Stimulated activated CD4-positive, alpha-beta T cell treated with anti-CD3 and anti-CD28 coated beads, Interleukin-1b, Interleukin-23, amount 100 ng/mL, for 48 hours (primary cell): Measurements from ENCODE around the gene MED31.
"Not testable (repeated sequence)": the region's sequence is repeated elsewhere in the genome, so short reads cannot be mapped to it uniquely, and the experiment has no call there.

ENCODE experiments used
- DNase-seq: peaks from one replicate; pipeline ENCODE4 v3.0.0-alpha.2; 2020

The MED31 gene

DNA sequence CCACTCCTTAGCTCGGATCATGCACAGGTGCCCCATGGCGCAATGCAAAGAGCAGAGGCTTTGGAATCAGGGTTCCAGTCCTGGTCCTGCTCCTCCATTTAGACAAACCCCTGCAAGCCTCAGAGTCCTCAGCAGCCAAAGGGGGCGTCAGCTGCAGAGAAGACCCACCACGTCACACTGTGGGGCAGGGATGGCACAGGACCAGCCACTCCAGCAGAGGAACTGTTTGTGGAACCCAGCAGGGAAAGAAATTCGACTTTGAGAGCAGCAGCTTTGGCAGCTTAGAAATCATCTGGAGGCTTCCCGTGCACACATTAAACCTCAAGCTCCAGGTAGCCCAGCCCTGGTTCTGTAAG lies 25.4 kb upstream of the MED31 start:
- DNase-seq = no peak

- DNase-seq = no peak
Observed at GRCh38 chr17:6675201-6675825, 23.9 kb upstream of the MED31 start.

- DNase-seq = no peak
Observed at GRCh38 chr17:6674586-6674985, 23.2 kb upstream of the MED31 start.

GRCh38 chr17:6671431-6671830 lies 20.0 kb upstream of the MED31 start:
- no peak for DNase-seq

DNA sequence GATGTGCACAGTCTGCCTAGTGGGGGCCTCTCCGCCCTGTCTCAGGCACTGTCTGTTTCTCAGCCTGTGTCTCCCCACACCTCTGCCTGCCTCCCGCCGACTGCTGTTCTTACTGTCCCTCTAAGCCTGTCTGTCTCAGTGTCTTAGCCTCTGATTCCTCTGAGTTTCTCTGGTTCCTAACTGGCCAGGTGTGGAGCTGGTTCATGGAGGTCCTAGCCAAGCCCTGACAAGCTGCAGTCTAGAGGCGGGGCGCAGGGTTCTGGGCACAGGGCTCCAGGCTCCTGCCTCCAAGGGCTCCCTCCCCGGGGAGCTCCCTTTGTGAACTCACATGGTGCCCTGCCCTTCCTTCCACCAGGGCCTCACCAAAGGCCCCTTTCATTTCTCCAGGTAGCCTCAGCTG lies 19.6 kb upstream of the MED31 start:
- no peak for DNase-seq

GRCh38 chr17:6670571-6670970 lies 19.2 kb upstream of the MED31 start:
- DNase-seq = no peak

GRCh38 chr17:6669479-6670212 lies 18.2 kb upstream of the MED31 start:
- no peak for DNase-seq

- DNase-seq = no peak
Observed at GRCh38 chr17:6668727-6669425, 17.5 kb upstream of the MED31 start.

DNA sequence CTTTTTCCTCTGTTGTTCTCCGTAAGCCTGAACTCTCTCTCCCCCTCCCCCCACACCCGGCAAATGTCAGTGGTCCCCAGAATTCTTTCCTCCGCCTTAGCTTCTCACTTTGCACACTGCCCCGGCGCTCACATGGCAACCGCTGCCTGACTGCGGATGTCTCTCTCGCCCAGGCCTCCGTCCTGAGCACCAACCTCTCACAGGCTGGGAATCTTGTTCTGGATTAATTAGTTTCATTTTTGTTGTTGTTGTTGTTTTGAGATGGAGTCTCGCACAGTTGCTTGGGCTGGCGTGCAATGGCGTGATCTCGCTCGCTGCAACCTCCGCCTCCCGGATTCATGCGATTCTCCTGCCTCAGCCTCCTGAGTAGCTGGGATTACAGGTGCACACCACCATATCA lies 16.8 kb upstream of the MED31 start:
- no peak for DNase-seq

GRCh38 chr17:6667516-6667915 lies 16.1 kb upstream of the MED31 start:
- DNase-seq = no peak

GRCh38 chr17:6666557-6666956 lies 15.2 kb upstream of the MED31 start:
- no peak for DNase-seq

- peak; percentile 40 for DNase-seq
Observed at GRCh38 chr17:6666077-6666521, 14.7 kb upstream of the MED31 start.

DNA sequence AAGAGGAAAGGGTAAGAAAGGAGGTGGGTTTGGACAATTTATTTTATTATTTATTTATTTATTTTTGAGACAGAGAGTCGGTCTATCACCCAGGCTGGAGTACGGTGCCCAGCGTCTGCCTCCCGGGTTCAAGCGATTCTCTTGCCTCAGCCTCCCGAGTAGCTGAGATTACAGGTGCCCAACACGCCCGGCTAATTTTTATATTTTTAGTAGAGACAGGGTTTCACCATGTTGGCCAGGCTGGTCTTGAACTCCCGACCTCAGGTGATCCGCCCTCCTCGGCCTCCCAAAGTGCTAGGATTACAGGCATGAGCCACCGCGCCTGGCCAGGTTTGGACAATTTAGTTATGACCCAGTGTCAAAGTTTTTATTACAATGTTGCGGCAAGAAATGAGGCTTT lies 11.8 kb upstream of the MED31 start:
- not testable (repeated sequence) for DNase-seq

DNA sequence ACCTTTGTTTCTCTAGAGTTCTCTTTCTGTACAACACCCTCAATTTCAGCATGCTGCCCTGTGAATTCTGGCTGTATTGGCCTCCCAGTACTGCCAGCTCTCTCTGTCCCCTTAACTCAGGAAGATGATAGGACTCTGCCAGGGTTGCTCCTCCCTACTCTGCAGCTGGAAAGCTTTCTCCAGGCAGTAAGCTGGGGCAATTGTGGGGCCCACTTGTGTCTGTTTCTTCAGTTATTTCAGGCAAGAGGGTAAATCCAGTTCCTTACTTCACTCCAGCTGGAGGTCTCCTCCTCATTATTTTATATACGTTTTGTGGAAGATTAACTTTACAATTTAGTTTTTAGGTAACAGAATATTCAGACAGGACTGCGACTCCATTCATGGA lies 10.1 kb upstream of the MED31 start:
- no peak for DNase-seq

DNA sequence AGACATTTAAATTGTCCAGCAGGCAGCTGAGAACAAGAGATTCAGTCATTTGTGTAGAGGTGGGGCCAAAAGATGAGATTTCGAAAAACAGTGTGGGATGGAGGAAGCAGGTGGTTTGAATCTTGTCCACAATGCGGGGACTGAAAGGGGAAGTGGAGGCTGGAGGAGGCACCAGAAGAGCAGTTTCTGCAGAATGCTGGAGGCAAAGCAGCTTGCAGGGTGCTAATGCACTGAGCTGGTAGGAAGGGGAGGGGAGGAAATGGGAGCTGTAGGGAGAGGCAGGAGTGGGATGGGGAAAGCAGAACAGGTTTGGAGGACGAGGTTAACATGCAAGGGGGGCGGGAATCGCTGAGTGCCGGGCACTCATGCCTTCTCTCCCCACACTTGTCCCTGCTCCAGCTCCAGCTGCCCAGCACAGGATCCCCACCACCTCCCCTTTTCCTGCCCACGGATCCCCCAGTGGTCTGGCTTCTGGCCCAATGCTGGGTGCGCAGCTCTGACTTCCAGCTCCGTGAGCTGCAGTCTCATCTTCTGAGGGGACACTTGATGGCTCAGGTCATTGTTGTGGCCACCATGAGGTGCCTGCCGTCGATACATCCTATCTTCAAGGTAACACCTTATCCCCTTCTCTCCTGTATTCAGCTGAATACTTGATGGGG lies 9.5 kb upstream of the MED31 start:
- no peak for DNase-seq

- no peak for DNase-seq
Observed at GRCh38 chr17:6660101-6660500, 8.7 kb upstream of the MED31 start.

DNA sequence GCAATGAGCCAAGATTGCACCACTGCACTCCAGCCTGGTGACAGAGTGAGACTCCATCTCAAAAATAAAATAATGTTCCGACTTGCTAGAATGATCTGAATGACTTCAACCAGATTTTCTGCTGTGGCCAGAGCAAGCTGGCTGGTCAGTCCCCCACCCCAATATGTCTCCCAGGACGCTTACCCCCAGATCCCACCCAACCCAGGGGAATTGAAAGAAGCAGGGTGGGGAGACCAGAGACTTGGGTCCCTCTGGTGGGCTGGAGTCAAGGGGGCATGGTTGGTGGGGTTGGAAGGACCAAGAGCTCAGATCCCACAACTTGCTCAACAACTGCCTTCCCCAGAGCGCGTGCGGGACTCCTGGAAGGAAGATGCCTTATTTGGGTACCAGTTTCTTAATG lies 7.0 kb upstream of the MED31 start:
- not testable (repeated sequence) for DNase-seq

- DNase-seq = no peak
Observed at GRCh38 chr17:6657633-6658287, 6.4 kb upstream of the MED31 start.

DNA sequence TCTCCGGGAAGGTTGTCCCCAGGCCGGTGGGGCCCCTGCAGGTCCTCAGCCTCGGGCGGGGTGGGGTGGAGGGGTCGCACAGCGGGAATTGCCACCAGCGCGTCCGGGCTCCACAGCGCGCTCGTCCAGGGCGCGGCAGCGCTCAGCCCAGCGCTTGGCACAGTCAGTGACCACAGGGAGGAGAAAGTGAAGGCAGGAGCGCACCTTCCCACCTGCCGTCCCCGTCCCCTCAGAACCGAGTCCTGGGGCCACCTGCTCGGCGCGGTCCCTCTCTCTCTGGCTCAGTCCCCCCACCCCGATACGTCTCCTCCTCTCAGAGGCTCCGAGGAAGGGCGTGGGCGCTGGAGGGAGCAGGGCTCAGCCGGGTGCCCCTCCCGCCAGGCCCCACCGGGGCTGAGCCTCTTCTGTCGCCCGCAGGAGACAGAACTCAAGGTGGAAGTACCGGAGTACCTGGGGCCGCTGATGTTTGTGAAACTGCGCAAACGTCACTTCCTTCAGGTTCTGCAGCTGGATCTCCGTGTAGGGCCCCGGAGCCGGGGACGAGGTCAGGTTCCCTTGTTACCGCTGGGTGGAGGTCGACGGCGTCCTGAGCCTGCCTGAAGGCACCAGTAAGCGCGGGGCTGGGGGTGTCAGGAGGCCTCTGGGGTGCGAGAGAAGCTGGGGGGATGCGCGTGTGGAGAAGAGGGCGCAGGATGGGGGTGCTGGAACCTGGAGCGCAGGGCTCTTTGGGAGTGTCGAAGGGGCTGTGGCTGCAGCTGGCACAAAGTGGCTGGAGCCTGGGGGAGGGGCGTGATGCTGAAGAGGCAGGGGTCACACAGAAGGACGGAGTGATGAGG lies 5.6 kb upstream of the MED31 start:
- peak; percentile 68 for DNase-seq

DNA sequence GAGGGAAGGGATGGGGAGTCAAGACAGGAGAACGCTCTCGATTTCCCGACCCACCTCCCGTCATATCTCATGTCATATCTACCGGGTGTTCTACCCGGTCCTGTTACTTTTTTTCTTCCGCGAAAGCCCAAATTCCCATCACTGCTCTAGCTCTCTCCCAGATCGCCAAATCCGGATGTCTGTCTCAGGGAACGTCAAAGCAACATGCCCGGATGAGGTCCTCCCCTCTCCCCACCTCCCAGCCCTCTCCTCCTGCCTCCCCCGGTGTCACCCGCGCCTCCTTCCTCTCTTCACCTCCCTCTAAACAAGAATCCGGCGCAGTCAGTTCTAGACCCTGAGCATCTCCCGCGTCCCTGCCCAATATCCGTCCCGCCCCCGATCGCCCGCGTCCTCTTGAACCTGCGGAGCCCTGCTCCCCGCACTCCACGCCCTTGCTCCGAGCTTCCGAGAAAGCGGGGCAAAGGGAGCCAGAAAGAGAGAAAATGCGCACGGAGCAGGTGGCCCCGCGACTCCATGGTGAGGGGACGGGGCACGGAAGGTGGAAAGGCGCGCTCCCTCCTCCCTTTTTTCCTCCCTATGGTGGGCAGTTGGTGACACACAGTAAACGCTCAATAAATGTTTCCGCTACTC lies 4.4 kb upstream of the MED31 start:
- DNase-seq = not testable (repeated sequence)

GRCh38 chr17:6654841-6655731 lies 3.7 kb upstream of the MED31 start:
- DNase-seq = no peak
